GM19324 (cell line): ENCODE measurements around the gene ZBP1.

Experiments
- ATAC-seq: cut with Tn5 transposase; IDR thresholded peaks from one replicate; pipeline ENCODE4 v1.9.1; 2021; ENCODE audit warnings: mild to moderate bottlenecking, moderate library complexity; ENCODE audit not compliant: unreplicated experiment, low FRiP score

Gene ZBP1

DNA sequence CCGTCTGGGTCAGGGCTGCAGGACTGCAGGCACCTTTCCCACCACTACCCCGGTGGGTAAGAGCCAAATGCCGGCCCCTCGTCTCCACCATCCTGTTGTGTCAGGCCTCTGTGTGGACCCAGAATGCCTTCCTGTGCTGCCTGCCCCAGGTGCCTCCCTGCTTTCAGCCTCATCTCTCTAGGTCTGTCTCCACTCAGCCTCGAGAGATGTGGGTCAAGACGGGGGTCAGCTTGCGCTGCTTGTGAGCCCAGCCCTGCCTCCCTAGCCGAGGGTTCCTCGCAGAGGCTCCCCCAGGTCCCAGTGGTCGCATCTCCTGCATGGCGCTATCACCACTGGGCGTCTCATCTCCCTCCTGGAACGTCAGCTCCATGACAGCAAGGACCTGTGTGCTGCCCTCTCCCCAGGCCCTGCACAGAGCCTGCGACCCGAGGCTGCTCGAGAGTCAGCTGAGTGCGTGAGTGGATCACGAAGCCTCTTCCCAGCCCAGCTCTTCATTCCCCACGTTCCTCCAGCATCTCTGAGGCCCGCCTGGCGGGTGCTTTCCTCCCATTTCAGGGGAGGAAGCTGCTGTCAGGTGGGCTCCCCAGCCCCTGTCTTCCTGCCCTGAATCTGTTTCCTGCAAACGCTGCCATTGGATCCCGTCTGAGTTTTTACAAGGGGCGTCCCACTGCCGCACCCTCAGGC, 38.7 kb upstream of the ZBP1 start:
- no peak for ATAC-seq

DNA sequence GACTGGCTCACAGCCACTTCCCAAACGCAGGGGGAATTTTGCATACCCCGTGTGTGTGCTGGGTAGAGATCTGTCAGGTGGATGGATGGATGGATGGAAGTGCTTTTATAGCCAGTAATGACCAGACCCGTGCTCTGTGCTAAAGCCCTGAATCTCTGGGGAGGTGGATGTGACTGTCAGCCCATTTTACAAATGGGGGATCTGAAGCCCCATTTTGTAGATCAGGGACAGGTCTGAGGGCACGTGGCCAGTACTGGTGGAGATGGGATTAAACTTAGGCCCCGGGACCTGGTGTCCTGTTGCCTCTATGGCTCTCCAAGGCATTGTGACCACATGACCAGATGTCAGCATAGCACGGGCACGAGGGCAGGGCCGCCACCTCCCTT, 38.2 kb upstream of the ZBP1 start:
- ATAC-seq, result no peak

DNA sequence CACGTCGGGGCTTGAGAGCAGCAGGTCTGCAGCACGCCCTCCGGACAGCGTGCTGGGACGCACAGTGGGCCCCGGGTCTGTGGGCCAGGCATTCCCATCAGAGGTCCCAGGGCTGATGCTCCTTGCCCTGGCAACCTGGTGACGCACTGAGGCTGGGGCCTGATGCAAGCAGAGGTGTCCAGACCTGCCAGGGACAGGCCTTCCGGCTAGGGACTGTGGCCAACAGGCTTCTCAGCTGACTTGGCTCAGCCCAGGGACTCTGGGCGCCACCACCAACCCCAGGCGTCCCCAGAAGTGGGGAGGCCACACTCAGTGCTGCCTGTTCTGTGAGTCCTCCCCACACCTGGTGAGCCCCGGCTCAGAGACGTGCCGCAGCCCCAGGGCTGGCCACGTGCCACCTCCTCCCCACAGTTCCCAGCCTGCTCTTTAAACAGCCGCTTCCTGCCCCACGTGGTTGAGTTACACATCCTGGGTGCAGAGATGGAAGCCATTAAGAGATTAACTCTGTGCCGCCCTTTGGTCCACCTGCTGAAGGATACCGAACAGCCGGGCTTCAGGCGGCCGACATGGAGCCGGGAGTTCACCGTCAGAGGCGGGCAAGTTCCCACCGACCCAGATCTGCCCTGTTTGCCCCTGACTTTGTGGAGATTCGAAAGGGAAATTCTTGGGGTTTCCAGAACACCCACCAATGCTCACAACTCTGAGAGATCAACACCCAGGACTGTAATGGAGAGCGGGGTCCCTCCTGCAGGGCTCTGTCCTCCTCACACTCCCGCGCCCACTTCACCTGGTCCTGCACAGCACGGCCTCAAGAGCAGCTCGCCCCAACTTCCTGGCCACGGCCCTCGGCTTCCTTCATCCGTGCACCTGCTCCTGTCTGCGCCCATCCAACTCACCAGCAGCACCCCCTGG, 37.6 kb upstream of the ZBP1 start:
- ATAC-seq, result no peak

DNA sequence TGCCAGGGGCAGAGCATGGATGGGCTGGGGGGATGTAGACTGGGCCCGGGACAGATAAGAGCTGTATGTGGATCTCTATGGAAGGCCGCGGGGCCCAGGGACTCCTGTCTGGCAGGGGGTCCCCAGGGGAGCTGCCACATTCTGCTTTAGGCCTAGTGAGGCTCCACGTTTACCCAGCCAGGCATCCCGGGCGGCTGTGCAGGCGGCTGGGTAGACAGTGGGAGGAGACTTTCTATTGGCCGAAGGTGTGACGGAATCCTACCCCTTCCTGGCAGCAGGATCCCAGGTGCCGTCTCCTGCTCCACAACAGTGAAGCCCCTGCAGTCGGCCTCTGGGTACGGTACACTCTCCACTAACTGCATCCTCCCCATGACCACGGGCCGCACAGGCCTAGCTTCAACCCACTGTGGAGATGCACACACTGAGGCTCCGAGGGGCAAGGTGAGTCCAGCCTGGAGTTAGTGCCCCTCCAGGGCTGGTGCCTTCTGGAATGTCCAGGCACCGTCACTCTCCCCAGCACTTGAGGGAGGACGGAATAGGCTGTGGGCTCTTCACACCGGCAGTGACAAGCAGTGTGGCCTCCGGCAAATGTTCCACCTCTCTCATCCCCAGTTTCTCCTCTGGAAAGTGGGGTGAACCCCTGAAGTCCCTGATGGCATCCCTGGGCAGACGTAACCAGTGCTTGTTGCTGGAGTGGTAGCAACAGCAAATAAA, 36.8 kb upstream of the ZBP1 start:
- ATAC-seq, result no peak

DNA sequence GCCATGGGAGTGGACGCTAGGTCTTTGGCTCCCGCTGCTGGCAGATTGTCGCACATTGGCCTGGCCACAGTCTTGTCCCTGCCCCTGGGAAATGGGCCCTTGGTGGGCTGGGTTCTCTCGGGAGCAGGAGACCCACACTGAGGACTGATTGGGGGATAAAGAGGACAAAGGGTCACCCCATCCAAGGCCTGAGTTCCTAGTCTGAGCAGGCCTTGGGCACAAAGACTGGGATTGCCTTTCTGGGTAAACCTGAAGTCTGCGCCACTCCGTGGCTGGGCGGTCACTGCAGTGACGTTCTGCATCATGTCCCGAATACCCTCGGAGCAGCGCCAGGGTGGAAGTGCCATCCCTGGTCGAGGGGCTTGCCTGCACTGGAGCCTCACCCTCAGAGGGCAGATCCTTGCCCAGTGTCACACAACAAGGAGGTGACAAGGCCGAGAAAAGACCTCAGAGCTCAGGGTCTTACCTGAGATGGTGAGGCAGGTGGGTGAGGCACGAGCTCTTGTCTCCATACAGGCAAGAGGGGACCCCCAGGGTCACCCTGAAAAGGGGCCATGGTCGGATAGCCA, 36.1 kb upstream of the ZBP1 start:
- no peak for ATAC-seq

DNA sequence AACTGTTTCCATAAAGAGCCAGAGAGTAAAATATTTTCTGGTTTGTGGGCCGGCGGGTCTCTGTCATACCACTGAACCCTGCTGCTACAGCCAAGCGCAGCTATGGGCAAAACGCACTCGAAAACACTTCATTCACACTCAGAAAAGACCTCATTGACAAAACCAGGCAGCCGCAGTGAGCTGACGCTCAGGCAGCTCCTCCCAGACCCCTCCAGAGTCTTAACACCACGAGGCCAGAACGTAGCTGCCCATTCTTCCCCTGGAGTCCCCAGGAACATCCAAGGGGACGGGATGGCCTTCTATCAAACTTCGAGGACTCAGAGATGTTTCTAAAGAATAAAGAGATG, 35.6 kb upstream of the ZBP1 start:
- ATAC-seq, result no peak

DNA sequence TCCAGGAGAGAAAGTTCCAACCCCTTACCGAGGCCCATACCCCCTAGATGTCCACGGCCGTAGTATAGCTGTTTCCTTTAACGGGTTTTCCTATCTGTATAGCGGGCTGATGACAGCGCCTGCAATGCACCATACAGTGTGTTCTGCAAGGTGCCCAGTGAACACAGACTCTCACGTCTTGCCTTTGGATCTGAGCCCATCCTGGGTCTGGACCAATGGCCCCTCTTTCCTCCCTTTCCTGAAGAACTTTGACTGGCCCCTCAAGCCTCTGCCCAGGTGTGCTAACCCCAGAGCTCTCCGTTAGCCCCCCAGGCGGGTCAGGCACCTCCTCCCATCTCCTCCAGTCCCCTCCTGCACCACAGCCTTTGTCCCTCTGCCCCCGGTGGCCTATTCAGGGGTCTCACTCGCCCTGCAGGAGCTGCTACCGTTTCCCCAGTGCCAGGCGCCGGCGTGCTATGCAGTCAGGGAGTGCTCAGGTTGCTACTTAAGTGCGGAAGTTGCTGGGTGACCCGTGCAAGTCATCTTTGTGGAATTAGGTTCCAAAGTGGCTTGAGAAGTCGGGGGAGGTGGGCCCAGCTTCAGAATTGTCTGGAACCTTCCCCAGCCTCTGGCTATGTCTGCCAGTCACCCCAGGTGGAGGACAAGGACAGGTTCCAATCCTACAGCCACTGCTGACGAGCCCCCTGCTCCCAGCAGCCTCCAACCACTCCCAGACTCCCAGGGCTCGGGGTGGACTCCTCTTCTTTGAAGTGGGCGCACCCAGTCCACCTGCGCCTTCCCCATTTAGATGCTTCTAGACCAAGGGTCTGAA, 35.0 kb upstream of the ZBP1 start:
- no peak for ATAC-seq

DNA sequence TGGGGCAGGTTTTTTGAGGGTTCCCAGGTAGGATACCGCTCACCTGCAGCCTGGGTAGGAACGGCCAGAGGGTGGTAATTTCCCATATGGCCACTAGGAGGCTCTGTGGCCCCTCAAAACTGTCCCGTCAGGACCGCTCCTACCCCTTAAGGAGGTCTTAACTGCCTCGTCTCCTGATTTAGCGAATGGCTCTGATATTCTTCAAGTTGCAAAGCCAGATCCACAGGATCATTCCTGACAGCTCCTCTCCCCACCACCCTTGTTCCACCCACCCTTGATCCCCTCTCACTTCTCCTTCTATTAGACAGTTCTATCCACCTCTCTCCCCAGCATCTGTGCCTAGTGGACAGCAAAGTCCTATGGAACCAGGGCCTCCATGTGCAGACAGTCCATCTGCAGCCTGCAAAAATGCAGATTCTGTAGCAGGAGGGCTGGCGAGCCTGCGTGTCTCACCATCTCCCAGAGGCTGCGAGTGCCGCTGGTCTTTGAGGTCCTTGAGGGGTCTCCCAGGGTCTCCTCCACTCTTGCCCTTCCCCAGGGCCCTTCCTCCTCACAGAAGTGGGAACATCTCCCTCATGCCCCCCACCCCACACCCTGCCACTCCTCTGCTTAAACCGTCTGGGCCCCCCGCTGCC, 34.3 kb upstream of the ZBP1 start:
- no peak for ATAC-seq

DNA sequence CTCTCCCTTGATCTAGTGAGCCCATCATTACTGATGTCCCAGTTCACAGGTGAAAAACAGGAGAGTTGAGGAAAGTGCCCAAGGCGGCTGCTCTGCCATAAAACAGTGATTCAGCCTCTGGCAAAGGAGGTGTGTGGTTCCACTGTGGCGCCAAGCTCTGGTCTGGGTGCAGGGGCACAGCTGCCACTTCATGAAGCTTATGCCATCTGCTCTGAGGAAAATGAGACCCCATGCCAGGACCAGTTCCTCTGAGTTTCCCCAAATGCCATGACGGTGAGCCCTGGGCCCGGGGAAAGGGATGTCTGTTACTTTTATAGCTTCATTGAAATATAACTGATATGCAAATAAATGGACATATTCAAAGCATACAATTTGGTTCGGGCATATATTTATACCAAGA, 33.7 kb upstream of the ZBP1 start:
- no peak for ATAC-seq

DNA sequence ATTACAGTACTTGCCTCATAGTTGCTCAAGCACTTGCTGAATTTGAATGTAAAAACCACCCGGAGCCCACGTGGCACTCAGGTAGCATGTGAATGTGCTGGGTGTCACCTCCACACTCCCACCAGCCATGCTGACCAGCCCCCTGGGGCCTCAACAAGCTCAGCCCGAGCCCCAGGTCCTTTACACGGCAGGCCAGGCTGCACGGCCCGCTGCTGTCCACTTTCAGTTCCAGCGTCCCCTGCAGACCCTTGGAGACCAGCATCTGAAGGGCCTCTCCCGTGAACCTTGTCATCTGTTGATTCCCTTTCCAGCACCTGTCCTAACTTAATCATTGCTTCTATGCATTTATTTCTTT, 33.3 kb upstream of the ZBP1 start:
- ATAC-seq, result no peak

DNA sequence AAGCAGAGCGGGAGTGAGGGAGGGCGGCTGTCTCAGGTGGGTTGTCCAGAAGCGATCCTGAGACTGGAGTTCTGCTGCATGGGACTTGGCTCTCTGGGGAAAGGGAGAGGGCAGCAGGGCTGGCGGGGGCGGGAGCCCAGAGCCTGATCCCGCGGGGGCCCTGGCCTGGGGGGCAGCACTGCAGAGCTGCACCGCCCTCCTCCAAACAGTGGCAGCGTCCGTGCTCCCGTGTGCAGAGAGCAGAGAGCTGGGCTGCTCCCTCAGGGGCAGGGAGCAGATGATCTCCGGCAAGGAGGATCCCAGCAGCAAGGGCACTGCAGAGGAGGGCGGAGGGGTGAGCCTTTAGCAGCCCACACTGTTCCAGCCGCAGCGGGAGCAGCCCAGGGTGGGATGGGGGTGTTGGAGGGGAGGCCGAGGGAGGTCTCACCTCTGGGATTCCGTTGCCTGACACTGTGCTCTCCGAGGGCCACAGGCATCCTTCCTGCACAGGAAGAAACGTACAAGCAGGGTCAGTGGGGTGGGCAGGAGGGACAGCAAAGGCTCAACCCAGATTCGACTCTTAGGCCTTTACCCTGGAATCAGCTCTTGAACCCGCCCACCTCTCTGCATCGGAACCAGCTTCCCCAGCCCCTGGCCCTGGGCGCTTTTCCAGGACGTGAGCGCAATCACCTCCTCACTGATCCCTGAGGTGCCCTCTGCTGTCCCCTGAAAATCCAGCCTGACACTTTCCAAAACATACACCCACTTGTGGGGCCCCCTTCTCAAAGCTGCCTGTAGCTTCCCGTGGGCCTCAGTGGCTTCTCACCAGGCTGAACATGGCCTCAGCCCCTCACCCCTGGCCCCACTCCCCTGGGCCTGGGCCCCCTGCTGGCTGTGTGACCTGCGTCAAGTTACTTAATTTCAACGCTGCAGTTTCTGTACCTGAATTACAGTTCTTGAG, 32.6 kb upstream of the ZBP1 start:
- no peak for ATAC-seq

DNA sequence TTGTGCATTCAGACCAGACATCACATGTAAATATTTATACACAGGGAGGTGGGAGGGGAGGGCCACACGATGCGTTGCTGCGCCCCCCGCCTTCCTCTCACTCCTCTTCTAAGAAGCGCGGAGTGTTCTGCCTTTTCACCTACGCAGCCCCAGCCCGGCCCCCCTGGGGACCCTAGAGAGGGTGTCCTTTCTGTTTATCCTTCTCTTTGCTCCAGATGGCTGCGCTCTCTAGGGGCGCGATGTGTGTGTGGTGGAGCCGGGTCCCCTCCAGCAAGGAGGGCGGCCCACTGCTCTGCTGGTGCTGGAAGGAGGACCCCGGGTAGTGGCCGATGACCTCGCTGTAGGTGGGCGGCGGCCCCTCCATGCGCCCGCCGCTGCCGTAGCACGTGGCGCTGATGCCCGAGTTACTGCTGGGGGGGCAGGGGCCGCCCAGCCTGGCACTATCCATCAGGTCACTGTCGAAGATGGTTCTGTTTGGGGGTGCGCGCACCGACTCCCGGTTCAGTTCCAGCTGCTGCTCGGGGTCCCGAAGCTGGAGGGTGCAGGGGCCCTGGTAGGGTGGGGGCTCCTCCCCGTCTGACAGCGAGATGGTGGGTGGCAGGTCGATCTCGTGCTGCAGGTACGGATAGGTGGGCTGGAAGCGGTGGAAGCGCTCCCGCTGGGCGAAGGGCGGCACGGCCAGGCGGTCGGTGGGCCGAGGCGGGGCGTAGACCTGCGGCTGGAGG, 31.8 kb upstream of the ZBP1 start:
- ATAC-seq, result no peak

DNA sequence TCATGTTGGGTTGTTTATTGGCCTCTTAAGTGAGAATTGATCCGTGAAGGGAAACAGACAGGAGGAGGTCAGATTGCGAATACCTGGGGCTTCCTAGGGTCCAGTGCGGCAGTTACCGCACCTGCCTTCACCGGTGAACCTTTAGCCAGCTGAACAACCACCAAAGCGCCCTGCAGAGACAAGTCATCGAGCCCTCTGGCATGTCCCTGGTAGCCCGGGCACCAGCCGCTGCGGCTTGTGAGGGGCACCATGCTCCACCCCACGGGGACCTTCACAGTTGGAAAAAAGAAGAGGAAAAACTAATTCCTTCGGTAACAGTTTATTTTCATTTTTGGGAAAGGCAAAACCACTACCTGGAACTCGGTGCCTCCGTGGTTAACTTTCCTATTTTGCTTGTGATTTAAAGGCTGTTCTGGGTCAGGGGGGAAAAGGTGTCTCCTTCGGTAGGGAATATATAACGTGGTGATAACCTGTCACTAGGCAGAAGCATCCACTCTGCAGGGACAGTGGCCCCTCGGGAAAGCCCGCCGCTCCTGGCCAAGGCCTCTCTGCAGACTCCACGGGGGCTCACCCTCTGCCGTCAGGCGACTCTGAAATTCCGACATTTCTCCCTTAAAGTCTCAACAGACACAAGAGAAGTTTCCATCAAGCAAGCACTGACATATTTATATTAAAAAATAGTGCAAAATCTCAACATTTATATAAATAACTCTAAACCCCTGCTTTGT, 30.7 kb upstream of the ZBP1 start:
- no peak for ATAC-seq

DNA sequence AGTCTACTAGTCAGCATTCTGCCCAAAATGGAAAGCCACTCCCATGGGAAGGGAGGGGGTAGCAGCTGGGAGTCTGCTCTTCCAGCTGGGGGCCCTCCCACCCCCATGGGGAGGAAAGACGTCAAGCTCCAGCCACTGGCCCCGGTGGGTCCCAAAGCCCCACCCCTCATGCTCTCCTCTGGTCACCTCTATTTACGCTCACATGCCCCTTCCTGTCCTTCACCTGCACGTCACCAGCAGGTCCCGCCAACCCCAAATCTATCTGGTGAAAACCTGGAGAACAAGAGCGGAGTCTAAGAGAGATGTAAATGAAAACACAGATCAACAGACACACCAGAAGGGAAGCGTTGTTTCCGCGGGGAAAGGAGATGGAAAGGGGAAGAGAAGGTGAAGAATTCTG, 30.0 kb upstream of the ZBP1 start:
- ATAC-seq, result no peak

DNA sequence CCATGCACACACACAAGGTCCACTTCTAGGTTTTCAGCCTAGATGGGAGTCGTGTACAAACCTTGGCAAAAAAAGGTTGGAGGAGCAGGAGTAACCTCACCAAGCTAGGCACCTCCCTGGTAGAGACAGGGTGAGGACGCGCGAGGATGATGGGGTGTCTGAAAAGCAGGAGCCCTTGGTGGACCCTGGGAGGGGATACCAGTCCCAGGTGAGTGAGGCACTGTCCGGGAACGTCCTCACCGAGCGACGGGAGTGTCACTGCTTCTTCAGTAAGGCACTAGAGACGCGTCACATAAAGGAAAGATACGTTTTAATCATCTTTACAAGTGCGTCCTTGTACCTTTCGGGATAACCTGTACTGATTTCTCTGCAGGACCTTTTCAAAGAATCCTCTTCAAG, 29.4 kb upstream of the ZBP1 start:
- ATAC-seq, result no peak

DNA sequence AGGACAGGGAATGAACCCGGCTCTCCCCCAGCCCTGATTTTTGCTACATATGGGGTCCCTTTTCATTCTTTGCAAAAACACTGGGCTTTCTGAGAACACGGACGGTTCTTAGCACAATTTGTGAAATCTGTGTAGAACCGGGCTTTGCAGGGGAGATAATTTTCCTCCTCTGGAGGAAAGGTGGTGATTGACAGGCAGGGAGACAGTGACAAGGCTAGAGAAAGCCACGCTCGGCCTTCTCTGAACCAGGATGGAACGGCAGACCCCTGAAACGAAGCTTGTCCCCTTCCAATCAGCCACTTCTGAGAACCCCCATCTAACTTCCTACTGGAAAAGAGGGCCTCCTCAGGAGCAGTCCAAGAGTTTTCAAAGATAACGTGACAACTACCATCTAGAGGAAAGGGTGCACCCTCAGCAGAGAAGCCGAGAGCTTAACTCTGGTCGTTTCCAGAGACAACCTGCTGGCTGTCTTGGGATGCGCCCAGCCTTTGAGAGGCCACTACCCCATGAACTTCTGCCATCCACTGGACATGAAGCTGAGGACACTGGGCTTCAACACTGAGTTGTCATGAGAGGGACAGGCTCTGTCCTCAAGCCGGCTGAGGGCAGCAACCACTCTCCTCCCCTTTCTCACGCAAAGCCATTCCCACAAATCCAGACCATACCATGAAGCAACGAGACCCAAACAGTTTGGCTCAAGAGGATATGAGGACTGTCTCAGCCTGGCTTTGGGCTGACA, 28.8 kb upstream of the ZBP1 start:
- ATAC-seq, result no peak
